HL-60 (cell line): ENCODE results near the gene CFAP58.

Experiments used
- DNase-seq, 2 experiments: peaks; one replicate each; pipeline ENCODE4 v3.0.0-alpha.2; 2010 to 2020; ENCODE audit warnings: low read depth in 1 of 2, low spot score in 1 of 2
- H3K27ac ChIP-seq: fragments of 250-450 bp; sonication (Bioruptor Pico); replicated peaks from 2 replicates; pipeline ENCODE4 v1.5.1; 2020; ENCODE audit warnings: mild to moderate bottlenecking, moderate library complexity
- H3K27me3 ChIP-seq: fragments of 250-450 bp; sonication (Bioruptor Pico); 2 replicates; pipeline ENCODE4 v1.5.1; 2021; ENCODE audit warnings: mild to moderate bottlenecking, moderate library complexity; ENCODE audit not compliant: insufficient read depth, poor library complexity, severe bottlenecking
- H3K4me3 ChIP-seq: replicated peaks from 2 replicates; pipeline ENCODE4 v1.5.1; 2011; ENCODE audit warnings: mild to moderate bottlenecking, control low read depth, low read length; ENCODE audit not compliant: insufficient read depth
- GABPA ChIP-seq: IDR thresholded peaks from 2 replicates; pipeline ENCODE4 v1.6.1; 2012; ENCODE audit warnings: low read depth
- POLR2AphosphoS5 ChIP-seq: IDR thresholded peaks from 2 replicates; pipeline ENCODE4 v1.6.1; 2012; ENCODE audit warnings: low read depth
- REST ChIP-seq: IDR thresholded peaks from 2 replicates; pipeline ENCODE4 v1.6.1; 2012; ENCODE audit warnings: low read depth; ENCODE audit not compliant: insufficient replicate concordance
- SPI1 ChIP-seq: IDR thresholded peaks from 2 replicates; pipeline ENCODE4 v1.6.1; 2012; ENCODE audit warnings: low read depth, mild to moderate bottlenecking, borderline replicate concordance
- TF ChIP-seq, protein P1 (sequence below): IDR thresholded peaks from one replicate; pipeline ENCODE4 v1.5.1; 2011; ENCODE audit warnings: low read length, control low read depth, inconsistent platforms; ENCODE audit not compliant: insufficient read depth

CFAP58 gene

DNA sequence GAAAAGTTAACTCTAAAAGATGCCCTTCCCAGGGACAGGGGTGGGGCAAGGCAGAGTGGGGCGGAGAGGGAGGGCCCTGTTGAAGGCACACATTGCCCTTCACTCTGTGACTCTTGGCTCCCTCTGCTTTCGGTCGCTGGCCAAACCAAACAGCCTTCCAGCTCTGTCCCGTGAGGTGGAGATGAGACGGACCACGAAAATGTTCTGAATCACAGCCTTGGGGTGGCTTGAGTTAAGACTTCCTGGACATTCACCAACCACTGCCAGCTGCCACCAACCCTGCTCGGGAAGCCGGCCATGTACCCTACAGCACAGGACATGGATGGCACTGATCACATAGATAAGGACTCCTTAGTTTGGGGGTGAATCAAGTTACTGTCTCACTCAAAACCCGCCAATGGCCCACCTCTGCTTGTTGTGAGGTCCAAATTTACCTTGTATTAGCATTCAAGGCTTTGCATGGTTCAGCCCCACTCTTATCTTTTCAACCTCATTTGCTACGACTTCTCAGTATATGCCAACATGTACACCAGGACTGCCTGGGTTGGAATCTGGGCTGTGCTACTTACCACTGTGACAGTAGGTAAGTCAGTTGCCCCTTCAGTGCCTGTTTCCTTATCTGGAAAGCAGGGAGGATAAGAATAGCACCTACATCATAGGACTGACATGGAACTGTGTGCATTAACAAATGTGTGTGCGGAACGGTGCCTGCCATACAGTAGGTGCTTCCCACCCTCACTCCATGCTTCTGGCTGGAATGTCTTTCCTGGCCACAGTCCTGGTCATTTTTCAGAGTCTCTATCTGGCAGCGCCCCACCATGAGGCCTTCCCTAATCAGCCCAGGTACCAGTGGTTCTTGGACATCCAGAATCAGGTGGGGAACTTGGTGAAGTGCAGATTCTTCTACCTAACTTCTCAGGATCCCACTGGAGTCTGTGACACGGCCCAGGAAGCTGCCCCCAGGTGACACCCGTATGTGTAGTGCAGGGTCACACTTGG lies 43.4 kb upstream of the CFAP58 start:
- no peaks in the 10 kb centered on the region for H3K27me3 ChIP-seq
- no peak for DNase-seq
- 0 out of 2 replicates have a peak, but pooled peaks have one; percentile 36 for TF ChIP-seq POLR2AphosphoS5
- no peak for TF ChIP-seq SPI1
- H3K27ac ChIP-seq: no peak overlapping the region
- H3K4me3 ChIP-seq: no peak overlapping the region

GRCh38 chr10:104311184-104311720 lies 42.4 kb upstream of the CFAP58 start:
- no peak overlapping the region for H3K4me3 ChIP-seq
- DNase-seq: no peak
- H3K27me3 ChIP-seq: no peaks in the 10 kb centered on the region
- no peak overlapping the region for H3K27ac ChIP-seq
- no peak for TF ChIP-seq GABPA
- TF ChIP-seq SPI1: no peak
- no peak for TF ChIP-seq REST
- TF ChIP-seq, protein P1, sequence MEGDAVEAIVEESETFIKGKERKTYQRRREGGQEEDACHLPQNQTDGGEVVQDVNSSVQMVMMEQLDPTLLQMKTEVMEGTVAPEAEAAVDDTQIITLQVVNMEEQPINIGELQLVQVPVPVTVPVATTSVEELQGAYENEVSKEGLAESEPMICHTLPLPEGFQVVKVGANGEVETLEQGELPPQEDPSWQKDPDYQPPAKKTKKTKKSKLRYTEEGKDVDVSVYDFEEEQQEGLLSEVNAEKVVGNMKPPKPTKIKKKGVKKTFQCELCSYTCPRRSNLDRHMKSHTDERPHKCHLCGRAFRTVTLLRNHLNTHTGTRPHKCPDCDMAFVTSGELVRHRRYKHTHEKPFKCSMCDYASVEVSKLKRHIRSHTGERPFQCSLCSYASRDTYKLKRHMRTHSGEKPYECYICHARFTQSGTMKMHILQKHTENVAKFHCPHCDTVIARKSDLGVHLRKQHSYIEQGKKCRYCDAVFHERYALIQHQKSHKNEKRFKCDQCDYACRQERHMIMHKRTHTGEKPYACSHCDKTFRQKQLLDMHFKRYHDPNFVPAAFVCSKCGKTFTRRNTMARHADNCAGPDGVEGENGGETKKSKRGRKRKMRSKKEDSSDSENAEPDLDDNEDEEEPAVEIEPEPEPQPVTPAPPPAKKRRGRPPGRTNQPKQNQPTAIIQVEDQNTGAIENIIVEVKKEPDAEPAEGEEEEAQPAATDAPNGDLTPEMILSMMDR: no peak
- no peak for TF ChIP-seq POLR2AphosphoS5

DNA sequence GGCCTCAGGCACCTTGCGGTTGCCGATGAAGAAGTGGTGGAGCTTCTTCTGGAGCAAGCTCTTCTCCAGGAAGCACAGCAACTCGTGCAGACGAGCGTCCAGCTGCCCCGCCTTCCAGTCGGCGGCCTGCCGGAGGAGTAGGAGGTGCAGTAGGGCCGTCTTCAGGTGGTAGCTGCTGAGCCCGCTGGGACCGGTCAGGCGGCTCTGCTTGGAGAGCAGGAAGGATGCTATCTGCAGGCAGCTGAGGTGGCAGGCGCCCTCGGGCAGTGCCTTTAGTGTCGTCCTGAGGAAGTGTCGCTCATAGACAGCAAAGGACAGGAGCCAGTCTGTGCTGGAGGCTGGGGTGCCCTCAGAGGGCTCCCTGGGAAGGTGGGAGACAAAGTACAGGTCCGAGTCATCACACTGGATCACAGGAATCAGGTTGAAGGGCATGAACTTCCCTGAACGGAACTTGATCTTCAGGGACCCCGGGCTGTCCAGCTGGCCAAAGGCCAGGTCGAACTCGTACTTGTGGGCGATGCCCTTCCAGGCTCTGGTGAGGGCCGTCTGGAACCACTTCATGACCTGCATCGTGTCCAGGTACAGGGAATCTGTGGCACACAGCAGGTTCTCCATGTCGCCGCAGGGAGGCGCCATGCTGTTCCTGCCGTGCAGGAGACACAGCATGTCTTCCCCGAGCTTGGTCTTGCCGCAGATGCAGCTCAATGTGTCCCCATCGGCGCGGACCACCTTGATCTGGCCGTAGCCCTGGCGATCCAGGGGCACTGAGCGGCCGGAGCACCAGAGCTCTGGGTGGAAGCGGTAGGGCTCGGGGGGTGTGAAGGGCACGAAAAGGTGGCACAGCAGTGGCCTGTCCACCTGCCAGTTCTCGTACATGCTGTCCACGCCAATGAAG lies 38.8 kb upstream of the CFAP58 start:
- TF ChIP-seq, protein P1: no peak
- TF ChIP-seq GABPA (no peak), REST (no peak), POLR2AphosphoS5 (no peak), SPI1 (no peak)
- H3K27me3 ChIP-seq: no peaks in the 10 kb centered on the region
- no peak for DNase-seq
- no peak overlapping the region for H3K27ac ChIP-seq
- no peak overlapping the region for H3K4me3 ChIP-seq

DNA sequence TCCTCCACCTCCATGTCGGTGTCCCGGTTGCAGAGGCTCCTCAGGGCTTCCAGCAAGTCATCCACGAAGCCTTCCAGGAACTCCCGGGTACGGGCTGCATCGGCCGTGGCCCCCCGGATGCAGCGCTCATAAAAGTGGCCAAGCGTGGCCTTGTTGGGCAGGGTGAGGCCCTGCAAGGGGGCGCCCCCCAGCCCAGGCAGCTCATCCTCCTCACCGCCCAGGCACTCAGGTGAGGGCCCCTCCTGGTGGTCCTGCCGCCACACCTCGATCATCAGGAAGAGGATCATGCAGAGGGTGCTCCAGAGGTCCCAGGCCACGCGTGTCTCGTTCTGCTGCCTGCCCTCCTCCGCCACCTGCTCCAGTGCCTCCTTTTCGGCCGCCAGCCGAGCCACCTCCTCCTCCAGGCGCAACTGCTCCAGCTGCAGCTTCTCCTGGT lies 38.1 kb upstream of the CFAP58 start:
- no peak for DNase-seq
- TF ChIP-seq, protein P1: no peak
- TF ChIP-seq REST (no peak), GABPA (no peak), SPI1 (no peak), POLR2AphosphoS5 (no peak)
- no peaks in the 10 kb centered on the region for H3K27me3 ChIP-seq
- H3K27ac ChIP-seq: no peak overlapping the region
- H3K4me3 ChIP-seq: no peak overlapping the region
